GM12874 (cell line): ENCODE measurements around the gene GFRA1.

ENCODE experiments used
- CTCF ChIP-seq: IDR thresholded peaks from 2 replicates; pipeline ENCODE4 v1.5.1; 2011; ENCODE audit warnings: low read depth, mild to moderate bottlenecking, control low read depth, low read length, moderate library complexity; ENCODE audit not compliant: insufficient read depth

The GFRA1 gene

GRCh38 chr10:116105264-116105663 is 167.7 kb downstream of the GFRA1 start:
- TF ChIP-seq CTCF: no peak

- no peak for TF ChIP-seq CTCF
Observed at GRCh38 chr10:116104210-116104932, 168.6 kb downstream of the GFRA1 start.

GRCh38 chr10:116103668-116104067 is 169.3 kb downstream of the GFRA1 start:
- TF ChIP-seq CTCF: no peak

- TF ChIP-seq CTCF: no peak
Observed at GRCh38 chr10:116101616-116102315, 171.2 kb downstream of the GFRA1 start.

- TF ChIP-seq CTCF: no peak
Observed at GRCh38 chr10:116100984-116101383, 172.0 kb downstream of the GFRA1 start.

GRCh38 chr10:116099023-116099420 is 174.0 kb downstream of the GFRA1 start:
- no peak for TF ChIP-seq CTCF

GRCh38 chr10:116098411-116099022 is 174.5 kb downstream of the GFRA1 start:
- TF ChIP-seq CTCF: no peak
